ENCODE results near the gene TCP11. TPM values are rescaled to one million over a fixed set of nuclear protein-coding genes. Genes with fewer than 3 reads are reported as not detected.

Gene TCP11
- total and polyA plus RNA-seq, 2 of the 13 experiments (the other 11 are each of a cell fraction or from before 2014, with no cell fraction given): 0.04 TPM; not detected in 1

DNA sequence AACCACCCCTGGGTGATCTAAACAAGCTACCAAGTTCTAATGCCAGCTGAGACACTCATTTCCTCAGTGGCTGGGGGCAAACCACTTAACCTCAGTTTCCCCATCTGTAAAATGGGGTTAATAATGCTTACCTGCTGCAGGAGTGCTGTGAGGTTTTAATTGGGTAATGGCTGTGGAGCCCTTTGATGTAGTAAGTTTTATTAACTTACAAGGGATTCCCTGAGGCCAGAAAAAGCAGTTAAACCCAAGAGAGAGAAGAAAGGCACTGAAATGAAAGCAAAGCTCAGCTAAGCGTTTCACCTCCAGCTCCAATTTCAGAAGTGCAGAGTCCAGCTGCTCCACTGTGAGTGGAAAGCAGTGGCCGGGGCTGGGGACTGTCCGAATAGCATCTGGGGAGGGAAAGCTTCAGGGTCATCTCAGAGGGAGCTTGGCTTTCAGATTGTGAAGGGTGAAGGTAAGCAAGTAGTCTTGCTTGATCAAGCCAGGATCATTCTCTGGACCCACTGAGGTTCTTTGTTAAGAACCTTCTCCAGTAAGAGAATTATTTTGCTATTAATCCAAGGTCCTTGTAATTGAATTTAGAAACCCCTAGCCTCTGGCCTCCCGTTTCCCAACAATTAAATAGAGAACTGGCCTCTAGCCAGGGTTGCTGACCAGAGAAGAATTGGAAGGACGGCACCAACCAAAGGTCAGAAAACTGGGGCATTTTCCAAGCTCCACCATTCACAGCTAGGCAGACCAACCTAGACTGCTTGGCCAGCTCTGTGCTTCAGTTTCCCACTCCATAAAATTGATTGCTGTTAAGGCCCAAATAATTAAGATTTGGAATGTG, 20.9 kb upstream of the TCP11 start (continued):
- TF ChIP-seq, protein P1, sequence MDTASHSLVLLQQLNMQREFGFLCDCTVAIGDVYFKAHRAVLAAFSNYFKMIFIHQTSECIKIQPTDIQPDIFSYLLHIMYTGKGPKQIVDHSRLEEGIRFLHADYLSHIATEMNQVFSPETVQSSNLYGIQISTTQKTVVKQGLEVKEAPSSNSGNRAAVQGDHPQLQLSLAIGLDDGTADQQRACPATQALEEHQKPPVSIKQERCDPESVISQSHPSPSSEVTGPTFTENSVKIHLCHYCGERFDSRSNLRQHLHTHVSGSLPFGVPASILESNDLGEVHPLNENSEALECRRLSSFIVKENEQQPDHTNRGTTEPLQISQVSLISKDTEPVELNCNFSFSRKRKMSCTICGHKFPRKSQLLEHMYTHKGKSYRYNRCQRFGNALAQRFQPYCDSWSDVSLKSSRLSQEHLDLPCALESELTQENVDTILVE (CRISPR knock-in tag; IDR thresholded peaks at IDR 0.05): no peak
- TF ChIP-seq MTA1 (CRISPR knock-in tag; IDR thresholded peaks at IDR 0.05; ENCODE audit: borderline replicate concordance): 0 out of 2 replicates have a peak, but pooled peaks have one; percentile 51
- 0 out of 2 replicates have a peak, but pooled peaks have one; percentile 21 for TF ChIP-seq PRDM10 (CRISPR knock-in tag; IDR thresholded peaks at IDR 0.05; ENCODE audit: low read depth)
- TF ChIP-seq DPF2 (CRISPR knock-in tag; IDR thresholded peaks at IDR 0.05; ENCODE audit: borderline replicate concordance, low read depth): peak; percentile 36; the same call in 1 of the 2 replicates
- TF ChIP-seq HDAC2 (CRISPR knock-in tag; IDR thresholded peaks at IDR 0.05): 0 out of 2 replicates have a peak, but pooled peaks have one; percentile 34
- TF ChIP-seq HOXA3 (CRISPR knock-in tag; IDR thresholded peaks at IDR 0.05): 0 out of 2 replicates have a peak, but pooled peaks have one; percentile 16
- TF ChIP-seq, protein P2, sequence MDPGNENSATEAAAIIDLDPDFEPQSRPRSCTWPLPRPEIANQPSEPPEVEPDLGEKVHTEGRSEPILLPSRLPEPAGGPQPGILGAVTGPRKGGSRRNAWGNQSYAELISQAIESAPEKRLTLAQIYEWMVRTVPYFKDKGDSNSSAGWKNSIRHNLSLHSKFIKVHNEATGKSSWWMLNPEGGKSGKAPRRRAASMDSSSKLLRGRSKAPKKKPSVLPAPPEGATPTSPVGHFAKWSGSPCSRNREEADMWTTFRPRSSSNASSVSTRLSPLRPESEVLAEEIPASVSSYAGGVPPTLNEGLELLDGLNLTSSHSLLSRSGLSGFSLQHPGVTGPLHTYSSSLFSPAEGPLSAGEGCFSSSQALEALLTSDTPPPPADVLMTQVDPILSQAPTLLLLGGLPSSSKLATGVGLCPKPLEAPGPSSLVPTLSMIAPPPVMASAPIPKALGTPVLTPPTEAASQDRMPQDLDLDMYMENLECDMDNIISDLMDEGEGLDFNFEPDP (CRISPR knock-in tag; conservative IDR thresholded peaks at IDR 0.05): no peak
- no peak for TF ChIP-seq HOXA9 (CRISPR knock-in tag; IDR thresholded peaks at IDR 0.05; ENCODE audit: borderline replicate concordance)
- TF ChIP-seq SNAPC2 (CRISPR knock-in tag; IDR thresholded peaks at IDR 0.05): no peak
- no peak for TF ChIP-seq ZBTB3 (CRISPR knock-in tag; IDR thresholded peaks at IDR 0.05; ENCODE audit: borderline replicate concordance, low read depth)
- TF ChIP-seq, protein P3, sequence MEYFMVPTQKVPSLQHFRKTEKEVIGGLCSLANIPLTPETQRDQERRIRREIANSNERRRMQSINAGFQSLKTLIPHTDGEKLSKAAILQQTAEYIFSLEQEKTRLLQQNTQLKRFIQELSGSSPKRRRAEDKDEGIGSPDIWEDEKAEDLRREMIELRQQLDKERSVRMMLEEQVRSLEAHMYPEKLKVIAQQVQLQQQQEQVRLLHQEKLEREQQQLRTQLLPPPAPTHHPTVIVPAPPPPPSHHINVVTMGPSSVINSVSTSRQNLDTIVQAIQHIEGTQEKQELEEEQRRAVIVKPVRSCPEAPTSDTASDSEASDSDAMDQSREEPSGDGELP (IDR thresholded peaks at IDR 0.05; ENCODE audit: borderline replicate concordance, low read depth): 0 out of 2 replicates have a peak, but pooled peaks have one; percentile 9
- TF ChIP-seq MED8 (CRISPR knock-in tag; IDR thresholded peaks at IDR 0.05; ENCODE audit: insufficient replicate concordance): no peak
- TF ChIP-seq ELF1 (CRISPR knock-in tag; IDR thresholded peaks at IDR 0.05): peak; percentile 14; the same call in 1 of the 2 replicates
- TF ChIP-seq REPIN1 (CRISPR knock-in tag; IDR thresholded peaks at IDR 0.05; ENCODE audit: borderline replicate concordance, low read depth): 0 out of 2 replicates have a peak, but pooled peaks have one; percentile 27
- no peak for TF ChIP-seq MAFF (IDR thresholded peaks at IDR 0.05; ENCODE audit: low read depth, low read length)
- no peak for TF ChIP-seq EED (CRISPR knock-in tag; IDR thresholded peaks at IDR 0.05)

All from HepG2 (cell line).